ENCODE data around the gene ST6GALNAC2.

- TF ChIP-seq EP300 (IDR thresholded peaks at IDR 0.05; ENCODE audit: borderline replicate concordance in 1 of 2, control insufficient read depth in 1 of 2, low read depth in 2 of 2, low read length in 2 of 2) (no peak), RELA (IDR thresholded peaks at IDR 0.05; ENCODE audit: borderline replicate concordance, partially characterized antibody) (no peak), CTCF (IDR thresholded peaks at IDR 0.05 in 2 of 3, conservative IDR thresholded peaks at IDR 0.05 in 1 of 3; ENCODE audit: control insufficient read depth in 2 of 3, extremely low read depth in 1 of 3, insufficient read depth in 1 of 3, low read depth in 3 of 3, low read length in 3 of 3) (no peak), BCL11A (IDR thresholded peaks at IDR 0.05; ENCODE audit: low read depth, low read length) (no peak), MYC (IDR thresholded peaks at IDR 0.05; ENCODE audit: insufficient read depth, insufficient read length, insufficient replicate concordance, low read length, severe bottlenecking) (no peak), FOXK2 (IDR thresholded peaks at IDR 0.05) (no peak), ESRRA (IDR thresholded peaks at IDR 0.05; ENCODE audit: low read length) (no peak), POLR2A (IDR thresholded peaks at IDR 0.05; ENCODE audit: low read depth, low read length) (no peak), RB1 (IDR thresholded peaks at IDR 0.05; ENCODE audit: borderline replicate concordance) (no peak)
- TF ChIP-seq, protein P1, sequence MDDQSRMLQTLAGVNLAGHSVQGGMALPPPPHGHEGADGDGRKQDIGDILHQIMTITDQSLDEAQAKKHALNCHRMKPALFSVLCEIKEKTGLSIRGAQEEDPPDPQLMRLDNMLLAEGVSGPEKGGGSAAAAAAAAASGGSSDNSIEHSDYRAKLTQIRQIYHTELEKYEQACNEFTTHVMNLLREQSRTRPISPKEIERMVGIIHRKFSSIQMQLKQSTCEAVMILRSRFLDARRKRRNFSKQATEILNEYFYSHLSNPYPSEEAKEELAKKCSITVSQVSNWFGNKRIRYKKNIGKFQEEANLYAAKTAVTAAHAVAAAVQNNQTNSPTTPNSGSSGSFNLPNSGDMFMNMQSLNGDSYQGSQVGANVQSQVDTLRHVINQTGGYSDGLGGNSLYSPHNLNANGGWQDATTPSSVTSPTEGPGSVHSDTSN (IDR thresholded peaks at IDR 0.05; ENCODE audit: insufficient replicate concordance, low read depth, low read length), result no peak
- TF ChIP-seq, protein P2, sequence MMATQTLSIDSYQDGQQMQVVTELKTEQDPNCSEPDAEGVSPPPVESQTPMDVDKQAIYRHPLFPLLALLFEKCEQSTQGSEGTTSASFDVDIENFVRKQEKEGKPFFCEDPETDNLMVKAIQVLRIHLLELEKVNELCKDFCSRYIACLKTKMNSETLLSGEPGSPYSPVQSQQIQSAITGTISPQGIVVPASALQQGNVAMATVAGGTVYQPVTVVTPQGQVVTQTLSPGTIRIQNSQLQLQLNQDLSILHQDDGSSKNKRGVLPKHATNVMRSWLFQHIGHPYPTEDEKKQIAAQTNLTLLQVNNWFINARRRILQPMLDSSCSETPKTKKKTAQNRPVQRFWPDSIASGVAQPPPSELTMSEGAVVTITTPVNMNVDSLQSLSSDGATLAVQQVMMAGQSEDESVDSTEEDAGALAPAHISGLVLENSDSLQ (IDR thresholded peaks at IDR 0.05), result no peak
- TF ChIP-seq, protein P3, sequence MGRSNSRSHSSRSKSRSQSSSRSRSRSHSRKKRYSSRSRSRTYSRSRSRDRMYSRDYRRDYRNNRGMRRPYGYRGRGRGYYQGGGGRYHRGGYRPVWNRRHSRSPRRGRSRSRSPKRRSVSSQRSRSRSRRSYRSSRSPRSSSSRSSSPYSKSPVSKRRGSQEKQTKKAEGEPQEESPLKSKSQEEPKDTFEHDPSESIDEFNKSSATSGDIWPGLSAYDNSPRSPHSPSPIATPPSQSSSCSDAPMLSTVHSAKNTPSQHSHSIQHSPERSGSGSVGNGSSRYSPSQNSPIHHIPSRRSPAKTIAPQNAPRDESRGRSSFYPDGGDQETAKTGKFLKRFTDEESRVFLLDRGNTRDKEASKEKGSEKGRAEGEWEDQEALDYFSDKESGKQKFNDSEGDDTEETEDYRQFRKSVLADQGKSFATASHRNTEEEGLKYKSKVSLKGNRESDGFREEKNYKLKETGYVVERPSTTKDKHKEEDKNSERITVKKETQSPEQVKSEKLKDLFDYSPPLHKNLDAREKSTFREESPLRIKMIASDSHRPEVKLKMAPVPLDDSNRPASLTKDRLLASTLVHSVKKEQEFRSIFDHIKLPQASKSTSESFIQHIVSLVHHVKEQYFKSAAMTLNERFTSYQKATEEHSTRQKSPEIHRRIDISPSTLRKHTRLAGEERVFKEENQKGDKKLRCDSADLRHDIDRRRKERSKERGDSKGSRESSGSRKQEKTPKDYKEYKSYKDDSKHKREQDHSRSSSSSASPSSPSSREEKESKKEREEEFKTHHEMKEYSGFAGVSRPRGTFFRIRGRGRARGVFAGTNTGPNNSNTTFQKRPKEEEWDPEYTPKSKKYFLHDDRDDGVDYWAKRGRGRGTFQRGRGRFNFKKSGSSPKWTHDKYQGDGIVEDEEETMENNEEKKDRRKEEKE (IDR thresholded peaks at IDR 0.05), result no peak
These were observed 32.3 kb downstream of the ST6GALNAC2 start for GRCh38 chr17:76553178-76553908.

All from GM12878 (cell line).